ENCODE data around the gene ZBTB47. TPM values are rescaled to one million over a fixed set of nuclear protein-coding genes. Genes with fewer than 3 reads are reported as not detected.

The ZBTB47 gene
- total RNA-seq, 3 donors from 2014 or later (not counting 1 experiment from before 2014, with no cell fraction given), result 2.1 to 3.0 (median 3.0) TPM

DNA sequence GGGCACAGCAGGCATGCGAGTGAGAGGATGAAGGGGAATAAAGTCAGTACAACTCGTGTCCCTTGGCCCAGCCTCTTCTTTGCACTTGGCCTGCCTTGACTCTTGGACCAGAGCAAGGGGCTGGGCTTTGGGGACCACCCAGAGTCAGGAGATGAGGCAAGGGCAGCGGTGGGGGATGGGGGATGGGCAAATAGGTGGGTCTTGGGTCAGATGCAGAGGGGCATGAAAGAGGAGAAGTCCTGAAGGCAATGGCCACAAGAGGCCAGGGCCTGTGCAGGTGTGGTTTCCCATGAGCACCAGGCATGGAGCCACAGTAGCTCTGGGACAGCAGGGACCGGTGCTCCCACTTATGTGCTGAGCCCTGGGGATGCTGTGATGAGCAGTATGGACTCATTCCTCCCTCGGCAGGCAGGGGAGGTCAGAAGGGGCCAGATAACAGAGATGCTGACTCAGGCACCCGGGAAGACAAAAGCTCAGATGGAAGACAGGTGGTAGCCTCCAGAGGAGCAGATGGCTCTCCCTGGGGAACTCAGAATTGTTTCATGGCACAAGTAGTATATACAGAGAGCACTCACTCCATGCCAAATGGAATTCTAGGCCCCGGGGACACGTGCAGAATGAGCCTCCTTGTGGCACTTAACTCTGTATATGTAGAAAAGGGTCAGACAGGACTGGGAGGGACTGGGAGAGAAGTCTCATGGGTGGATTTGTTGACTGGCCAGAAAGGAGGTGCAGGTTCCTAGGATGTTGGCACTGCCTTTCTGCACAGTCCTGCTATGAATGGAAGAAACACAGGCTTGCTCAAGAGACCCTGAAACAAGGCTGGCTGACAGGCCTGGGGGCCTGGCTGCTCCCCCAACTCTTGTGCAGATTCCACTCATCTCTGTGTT, 14.3 kb downstream of the ZBTB47 start:
- no peak overlapping the region for H3K27ac Mint-ChIP-seq
- Histone ChIP-seq H3K4me1 (ENCODE audit: control insufficient read depth, insufficient read depth, low read length) (no peaks in the 10 kb centered on the region), H3K27me3 (ENCODE audit: control insufficient read depth, insufficient read depth, low read length) (no peaks in the 10 kb centered on the region), H3K36me3 (ENCODE audit: control insufficient read depth, insufficient read depth, low read length) (no peaks in the 10 kb centered on the region), H3K4me3 (ENCODE audit: low read length) (no peak overlapping the region), H3K27ac (ENCODE audit: low read length) (no peak overlapping the region), H3K9me3 (ENCODE audit: control insufficient read depth, insufficient read depth, low read length) (no peaks in the 10 kb centered on the region)
- H3K4me3 Mint-ChIP-seq, result no peak overlapping the region
- H3K36me3 Mint-ChIP-seq, result no peaks in the 10 kb centered on the region
- no peak for DNase-seq
- H3K27me3 Mint-ChIP-seq (ENCODE audit: low read depth in 2 of 2), result peaks cover 0 to 3% of the 10 kb centered on the region in 2 donors
- no peak for ATAC-seq
- TF ChIP-seq, protein P1, sequence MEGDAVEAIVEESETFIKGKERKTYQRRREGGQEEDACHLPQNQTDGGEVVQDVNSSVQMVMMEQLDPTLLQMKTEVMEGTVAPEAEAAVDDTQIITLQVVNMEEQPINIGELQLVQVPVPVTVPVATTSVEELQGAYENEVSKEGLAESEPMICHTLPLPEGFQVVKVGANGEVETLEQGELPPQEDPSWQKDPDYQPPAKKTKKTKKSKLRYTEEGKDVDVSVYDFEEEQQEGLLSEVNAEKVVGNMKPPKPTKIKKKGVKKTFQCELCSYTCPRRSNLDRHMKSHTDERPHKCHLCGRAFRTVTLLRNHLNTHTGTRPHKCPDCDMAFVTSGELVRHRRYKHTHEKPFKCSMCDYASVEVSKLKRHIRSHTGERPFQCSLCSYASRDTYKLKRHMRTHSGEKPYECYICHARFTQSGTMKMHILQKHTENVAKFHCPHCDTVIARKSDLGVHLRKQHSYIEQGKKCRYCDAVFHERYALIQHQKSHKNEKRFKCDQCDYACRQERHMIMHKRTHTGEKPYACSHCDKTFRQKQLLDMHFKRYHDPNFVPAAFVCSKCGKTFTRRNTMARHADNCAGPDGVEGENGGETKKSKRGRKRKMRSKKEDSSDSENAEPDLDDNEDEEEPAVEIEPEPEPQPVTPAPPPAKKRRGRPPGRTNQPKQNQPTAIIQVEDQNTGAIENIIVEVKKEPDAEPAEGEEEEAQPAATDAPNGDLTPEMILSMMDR (IDR thresholded peaks at IDR 0.05), result no peak
- no peaks in the 10 kb centered on the region for H3K9me3 Mint-ChIP-seq
- no peaks in the 10 kb centered on the region for H3K4me1 Mint-ChIP-seq
- intact Hi-C loops (cut with micrococcal nuclease), result no loop called here
- 72% methylated on average over 8 of the region's 8 CpGs for WGBS (ENCODE audit: insufficient coverage)

- Mint-ChIP-seq H3K9me3 (no peaks in the 10 kb centered on the region), H3K4me1 (no peaks in the 10 kb centered on the region), H3K36me3 (no peaks in the 10 kb centered on the region), H3K27ac (no peak overlapping the region), H3K27me3 (ENCODE audit: low read depth in 2 of 2) (peaks cover 0 to 3% of the 10 kb centered on the region in 2 donors), H3K4me3 (no peak overlapping the region)
- no peaks in the 10 kb centered on the region for H3K27me3 ChIP-seq (ENCODE audit: control insufficient read depth, insufficient read depth, low read length)
- peak in 1 of 2 donors; percentile 12 for DNase-seq
- WGBS (ENCODE audit: insufficient coverage), result 68% methylated on average over 2 of the region's 2 CpGs
- no peak overlapping the region for H3K4me3 ChIP-seq (ENCODE audit: low read length)
- intact Hi-C loops (cut with micrococcal nuclease), result no loop called here
- ATAC-seq, result no peak
- H3K36me3 ChIP-seq (ENCODE audit: control insufficient read depth, insufficient read depth, low read length), result no peaks in the 10 kb centered on the region
- no peak overlapping the region for H3K27ac ChIP-seq (ENCODE audit: low read length)
- TF ChIP-seq, protein P1 (IDR thresholded peaks at IDR 0.05), result no peak
- H3K9me3 ChIP-seq (ENCODE audit: control insufficient read depth, insufficient read depth, low read length), result no peaks in the 10 kb centered on the region
- H3K4me1 ChIP-seq (ENCODE audit: control insufficient read depth, insufficient read depth, low read length), result no peaks in the 10 kb centered on the region
Observed at GRCh38 chr3:42668413-42668760, 14.9 kb downstream of the ZBTB47 start.

- H3K4me3 Mint-ChIP-seq, result no peak overlapping the region
- no peaks in the 10 kb centered on the region for H3K4me1 Mint-ChIP-seq
- H3K9me3 Mint-ChIP-seq, result no peaks in the 10 kb centered on the region
- intact Hi-C loops (cut with micrococcal nuclease), result no loop called here
- DNase-seq (no peak), ATAC-seq (no peak)
- H3K27ac Mint-ChIP-seq, result no peak overlapping the region
- H3K27ac ChIP-seq (ENCODE audit: low read length), result no peak overlapping the region
- no peaks in the 10 kb centered on the region for H3K36me3 Mint-ChIP-seq
- 90% methylated on average over 4 of the region's 4 CpGs for WGBS (ENCODE audit: insufficient coverage)
- no peaks in the 10 kb centered on the region for H3K36me3 ChIP-seq (ENCODE audit: control insufficient read depth, insufficient read depth, low read length)
- H3K27me3 ChIP-seq (ENCODE audit: control insufficient read depth, insufficient read depth, low read length), result no peaks in the 10 kb centered on the region
- TF ChIP-seq, protein P1 (IDR thresholded peaks at IDR 0.05), result no peak
- no peak overlapping the region for H3K4me3 ChIP-seq (ENCODE audit: low read length)
- H3K27me3 Mint-ChIP-seq (ENCODE audit: low read depth in 2 of 2), result peaks cover 0 to 3% of the 10 kb centered on the region in 2 donors
- no peaks in the 10 kb centered on the region for H3K9me3 ChIP-seq (ENCODE audit: control insufficient read depth, insufficient read depth, low read length)
- no peaks in the 10 kb centered on the region for H3K4me1 ChIP-seq (ENCODE audit: control insufficient read depth, insufficient read depth, low read length)
Observed at GRCh38 chr3:42668793-42669217, 15.3 kb downstream of the ZBTB47 start.

Measured in natural killer cell (primary cell).